Breast epithelium (tissue), 3 donors: ENCODE data around the gene GSK3A.

Experiments
- POLR2A ChIP-seq: fragments of 450-650 bp; IDR thresholded peaks from one replicate; pipeline ENCODE4 v1.6.1; 2016; ENCODE audit warnings: antibody characterized with exemption, mild to moderate bottlenecking, moderate library complexity
- TF ChIP-seq, protein P1 (sequence below), 3 donors: fragments of 450-650 bp; IDR thresholded peaks; one replicate each; pipeline ENCODE4 v1.5.1; 2016 to 2017; ENCODE audit warnings: antibody characterized with exemption in 3 of 3, mild to moderate bottlenecking in 3 of 3, moderate library complexity in 3 of 3

DNA sequence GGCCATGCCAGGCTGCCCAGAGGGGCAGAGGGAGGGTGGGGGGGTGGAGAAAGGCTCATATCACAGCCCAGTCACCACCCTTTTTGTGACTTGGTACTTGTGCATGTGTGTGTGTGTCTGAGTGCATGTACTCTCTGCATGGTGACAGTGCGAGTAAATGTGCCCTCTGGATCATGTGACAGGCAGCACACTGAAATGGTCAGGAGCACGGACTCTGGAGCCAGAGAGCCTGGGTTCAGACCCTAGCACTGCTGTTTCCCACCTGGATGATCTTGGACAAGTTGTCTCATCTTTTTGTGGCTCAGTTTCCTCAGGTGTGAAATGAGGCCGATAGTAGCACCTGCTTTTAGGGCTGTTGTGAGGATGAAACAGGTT, 28.6 kb upstream of the GSK3A start:
- TF ChIP-seq, protein P1, sequence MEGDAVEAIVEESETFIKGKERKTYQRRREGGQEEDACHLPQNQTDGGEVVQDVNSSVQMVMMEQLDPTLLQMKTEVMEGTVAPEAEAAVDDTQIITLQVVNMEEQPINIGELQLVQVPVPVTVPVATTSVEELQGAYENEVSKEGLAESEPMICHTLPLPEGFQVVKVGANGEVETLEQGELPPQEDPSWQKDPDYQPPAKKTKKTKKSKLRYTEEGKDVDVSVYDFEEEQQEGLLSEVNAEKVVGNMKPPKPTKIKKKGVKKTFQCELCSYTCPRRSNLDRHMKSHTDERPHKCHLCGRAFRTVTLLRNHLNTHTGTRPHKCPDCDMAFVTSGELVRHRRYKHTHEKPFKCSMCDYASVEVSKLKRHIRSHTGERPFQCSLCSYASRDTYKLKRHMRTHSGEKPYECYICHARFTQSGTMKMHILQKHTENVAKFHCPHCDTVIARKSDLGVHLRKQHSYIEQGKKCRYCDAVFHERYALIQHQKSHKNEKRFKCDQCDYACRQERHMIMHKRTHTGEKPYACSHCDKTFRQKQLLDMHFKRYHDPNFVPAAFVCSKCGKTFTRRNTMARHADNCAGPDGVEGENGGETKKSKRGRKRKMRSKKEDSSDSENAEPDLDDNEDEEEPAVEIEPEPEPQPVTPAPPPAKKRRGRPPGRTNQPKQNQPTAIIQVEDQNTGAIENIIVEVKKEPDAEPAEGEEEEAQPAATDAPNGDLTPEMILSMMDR (IDR thresholded peaks at IDR 0.05), result no peak
- TF ChIP-seq POLR2A, result no peak
